Left forelimb (tissue), 1 donor: Measurements from ENCODE around the gene LTA.
"Not testable (repeated sequence)": the region's sequence is repeated elsewhere in the genome, so short reads cannot be mapped to it uniquely, and the experiment has no call there.

Source experiments
- DNase-seq: peaks from one replicate; pipeline ENCODE4 v3.0.0-alpha.2; 2018; ENCODE audit warnings: low spot score

The LTA gene

DNA sequence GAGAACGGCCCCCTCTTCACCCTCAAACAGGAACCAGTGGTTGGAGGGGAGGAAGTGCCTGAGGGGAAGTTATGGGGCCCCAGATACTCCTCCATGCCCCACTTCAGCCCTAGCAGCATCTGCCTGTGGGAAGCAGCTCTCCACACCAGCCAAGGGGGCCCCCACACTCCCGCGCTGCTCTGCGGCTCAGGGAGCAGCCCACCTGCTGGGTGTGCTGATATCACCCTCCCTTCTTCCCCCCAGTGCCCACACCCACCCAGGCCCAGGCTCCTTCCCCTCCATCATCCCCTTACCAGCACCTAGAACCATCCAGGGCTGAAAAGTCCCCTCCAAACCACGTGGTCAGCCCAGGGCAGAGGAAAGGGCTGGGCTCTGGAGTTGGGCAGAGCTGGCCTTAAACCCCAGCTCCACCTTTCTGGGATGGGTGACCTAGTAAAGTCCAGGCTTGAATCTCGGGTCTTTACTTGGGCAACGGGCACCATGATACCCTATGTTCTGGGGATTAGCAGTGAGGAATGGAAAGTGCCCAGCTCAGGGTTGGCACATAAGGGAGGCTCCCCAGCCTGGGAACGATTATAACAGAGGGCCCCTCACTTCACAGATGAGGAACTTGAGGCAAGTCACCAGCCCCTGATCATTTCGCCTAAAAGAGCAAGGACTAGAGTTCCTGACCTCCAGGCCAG, 14.7 kb downstream of the LTA start:
- DNase-seq = no peak

DNA sequence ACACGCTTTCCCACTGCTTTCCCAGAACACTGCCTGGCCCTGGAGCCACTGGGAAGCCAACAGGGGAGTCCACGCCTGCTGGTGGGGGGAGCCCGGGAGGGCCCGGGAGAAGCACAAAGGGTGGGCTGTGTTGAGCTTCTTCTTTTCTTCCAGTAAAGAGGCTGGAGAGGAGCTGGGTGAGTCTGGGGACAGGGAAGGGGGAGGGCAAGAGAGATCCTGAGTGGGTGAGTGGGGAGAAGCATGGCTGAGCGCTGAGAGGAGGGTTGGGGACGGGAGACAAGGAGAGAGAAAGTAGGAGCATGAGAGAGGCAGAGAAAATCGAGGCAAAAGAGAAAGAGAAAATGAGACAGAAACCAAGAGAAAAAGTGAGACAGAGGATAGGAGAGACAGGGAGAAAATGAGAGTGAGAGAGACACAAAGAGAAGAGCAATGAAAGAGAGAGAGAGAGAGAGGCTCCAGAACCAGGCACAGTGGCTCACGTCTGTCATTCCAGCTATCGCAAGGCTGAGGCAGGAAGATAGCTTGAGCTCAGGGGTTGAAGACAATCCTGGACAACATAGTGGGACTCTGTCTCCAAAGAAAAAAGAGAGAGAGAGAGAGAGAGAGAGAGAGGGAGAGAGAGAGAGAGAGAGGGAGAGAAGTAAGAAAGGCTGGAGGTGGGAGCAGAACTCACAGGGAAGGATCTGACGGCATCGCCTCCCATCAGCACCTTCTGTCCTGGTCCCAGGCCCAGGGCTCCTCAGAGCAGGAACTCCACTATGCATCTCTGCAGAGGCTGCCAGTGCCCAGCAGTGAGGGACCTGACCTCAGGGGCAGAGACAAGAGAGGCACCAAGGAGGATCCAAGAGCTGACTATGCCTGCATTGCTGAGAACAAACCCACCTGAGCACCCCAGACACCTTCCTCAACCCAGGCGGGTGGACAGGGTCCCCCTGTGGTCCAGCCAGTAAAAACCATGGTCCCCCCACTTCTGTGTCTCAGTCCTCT, 16.0 kb downstream of the LTA start:
- no peak for DNase-seq

DNA sequence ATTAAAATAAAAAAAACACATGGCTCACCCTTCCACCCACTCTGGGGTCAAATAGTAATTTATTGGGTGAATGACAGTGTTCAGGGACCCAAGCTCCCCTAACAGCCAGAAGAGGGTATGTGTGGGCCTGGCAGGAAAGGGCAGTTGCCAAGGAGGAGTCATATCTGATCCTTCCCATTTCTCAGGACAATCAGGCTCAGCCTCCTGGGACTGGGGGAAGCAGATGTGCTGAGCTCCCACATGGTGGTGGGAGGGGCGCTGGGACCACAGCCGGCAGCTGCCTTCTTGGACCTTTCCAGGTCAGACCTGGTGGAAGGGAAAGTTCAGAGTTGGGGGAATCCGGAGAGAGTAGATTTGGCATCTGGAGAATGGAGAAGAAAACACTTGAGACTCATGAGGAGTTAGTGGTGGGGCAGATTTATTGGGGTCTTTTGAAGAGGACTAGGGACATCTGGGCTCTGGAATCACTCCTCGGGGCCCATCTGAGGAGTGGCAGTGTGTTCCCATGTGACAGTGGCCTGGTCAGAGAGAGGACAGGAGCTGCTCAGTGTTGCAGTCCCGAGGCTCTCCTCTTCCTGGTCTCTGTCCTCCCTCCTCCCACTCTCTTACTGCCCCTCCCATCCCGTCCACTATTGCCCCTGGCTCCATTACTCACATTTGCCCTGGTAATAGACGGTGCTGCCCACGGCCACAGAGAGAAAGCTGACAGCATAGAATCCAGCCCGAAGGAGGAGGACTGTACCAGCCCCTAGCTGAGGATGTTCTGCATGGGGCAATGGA, 17.0 kb downstream of the LTA start:
- no peak for DNase-seq

DNA sequence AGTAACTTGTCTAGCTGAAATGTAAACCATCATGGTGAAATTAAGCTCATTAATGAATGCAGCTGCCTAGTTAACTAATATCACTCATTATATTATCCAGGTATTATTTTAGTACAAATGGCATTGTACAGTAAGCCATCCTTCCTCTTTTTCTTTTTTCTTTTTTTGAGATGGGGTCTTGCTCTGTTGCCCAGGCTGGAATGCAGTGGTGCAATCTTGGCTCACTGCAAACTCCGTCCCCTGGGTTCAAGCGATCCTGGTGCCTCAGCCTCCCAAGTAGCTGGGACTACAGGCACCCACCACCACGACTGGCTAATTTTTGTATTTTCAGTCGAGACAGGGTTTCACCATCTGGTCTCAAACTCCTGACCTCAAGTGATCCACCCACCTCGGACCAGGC, 18.6 kb downstream of the LTA start:
- DNase-seq = not testable (repeated sequence)

DNA sequence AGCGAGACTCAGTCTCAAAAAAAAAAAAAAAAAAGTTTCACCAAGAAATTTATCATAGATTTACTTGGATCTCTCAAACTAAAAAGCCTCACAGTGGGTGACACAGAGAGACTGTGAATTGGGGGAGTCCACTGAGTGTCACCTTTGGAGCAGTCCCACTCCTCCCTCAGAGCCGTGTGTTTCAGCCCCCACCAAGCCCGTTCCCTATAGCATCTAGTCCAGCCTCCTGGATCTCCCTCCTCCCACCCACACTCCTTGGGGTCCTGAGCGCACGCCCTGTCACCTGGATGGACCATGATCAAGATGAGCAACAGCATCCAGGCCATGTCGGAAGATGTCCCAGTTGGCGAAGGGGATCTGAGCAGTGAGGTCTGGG, 20.3 kb downstream of the LTA start:
- DNase-seq = no peak

DNA sequence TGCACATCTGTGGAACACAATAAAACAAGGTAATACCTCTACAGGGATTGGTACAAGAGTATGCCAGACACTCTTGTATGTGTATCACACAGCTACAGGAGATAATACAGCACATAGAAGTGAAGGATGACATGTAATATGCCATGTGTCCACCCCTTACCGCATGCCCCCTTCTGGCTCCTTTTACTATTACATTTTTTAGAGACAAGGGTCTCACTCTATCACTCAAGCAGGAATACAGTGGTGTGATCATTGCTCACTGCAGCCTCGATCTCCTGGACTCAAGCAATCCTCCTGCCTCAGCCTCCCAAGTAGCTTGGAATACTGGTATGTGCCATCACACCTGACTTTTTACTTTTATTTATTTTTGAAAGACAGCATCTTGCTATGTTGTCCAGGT, 24.9 kb downstream of the LTA start:
- no peak for DNase-seq

DNA sequence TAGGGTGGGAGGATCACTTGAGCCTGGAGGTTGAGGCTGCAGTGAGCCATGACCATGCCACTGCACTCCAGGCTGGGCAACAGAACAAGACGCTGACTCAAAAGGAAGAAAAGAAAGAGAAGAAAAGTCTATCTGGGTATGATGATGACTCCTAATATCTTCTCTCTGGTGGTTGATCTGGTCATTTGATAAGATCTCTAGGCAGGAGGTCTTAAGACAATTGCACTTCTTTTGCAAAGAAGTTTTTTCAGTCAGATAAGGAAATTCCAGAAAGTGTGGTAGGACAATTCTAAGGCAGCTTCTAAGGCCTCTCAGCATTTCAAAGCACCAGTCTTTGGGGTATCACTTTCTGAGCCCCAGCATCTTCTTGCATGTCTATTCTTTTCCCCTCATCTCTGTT, 35.2 kb downstream of the LTA start:
- DNase-seq = no peak

DNA sequence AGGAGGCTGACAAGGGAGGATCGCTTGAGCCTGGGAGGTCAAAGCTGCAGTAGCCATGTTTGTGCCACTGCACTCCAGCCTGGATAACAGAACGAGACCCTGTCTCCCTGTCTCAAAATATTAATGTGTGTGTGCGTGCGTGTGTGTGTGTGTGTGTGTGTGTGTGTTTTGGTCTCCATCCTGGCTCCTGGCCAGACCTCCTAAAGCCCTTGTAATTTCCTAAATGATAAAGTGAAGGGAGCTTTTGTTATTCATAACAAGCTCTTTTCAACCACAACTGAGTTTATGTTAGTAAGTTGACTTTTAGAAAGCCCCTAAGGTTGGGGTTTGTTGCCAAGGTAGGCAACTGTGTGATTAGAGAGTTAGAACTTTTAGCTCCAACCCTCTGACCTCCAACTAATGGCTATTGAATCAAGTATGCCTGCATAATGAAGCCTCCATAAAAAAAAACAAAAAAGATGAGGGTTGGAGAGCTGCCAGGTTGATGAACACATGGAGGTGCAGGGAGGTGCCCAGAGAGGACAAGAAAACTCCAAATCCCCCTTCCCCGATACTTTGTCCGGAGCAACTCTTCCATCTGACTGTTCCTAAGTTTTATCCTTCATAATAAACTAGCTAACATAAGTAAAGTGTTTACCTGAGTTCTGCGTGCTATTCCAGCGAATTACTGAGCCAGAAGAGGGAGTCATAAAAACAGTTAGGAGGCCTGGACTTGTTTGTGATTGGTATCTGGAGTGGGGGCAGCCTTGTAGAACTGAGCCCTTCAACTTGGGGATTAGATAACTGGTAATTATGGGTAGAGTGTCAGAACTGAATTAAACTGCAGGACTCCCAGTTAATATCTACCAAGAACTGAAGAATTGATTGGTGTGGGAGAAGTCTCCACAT, 37.7 kb downstream of the LTA start:
- DNase-seq = no peak

DNA sequence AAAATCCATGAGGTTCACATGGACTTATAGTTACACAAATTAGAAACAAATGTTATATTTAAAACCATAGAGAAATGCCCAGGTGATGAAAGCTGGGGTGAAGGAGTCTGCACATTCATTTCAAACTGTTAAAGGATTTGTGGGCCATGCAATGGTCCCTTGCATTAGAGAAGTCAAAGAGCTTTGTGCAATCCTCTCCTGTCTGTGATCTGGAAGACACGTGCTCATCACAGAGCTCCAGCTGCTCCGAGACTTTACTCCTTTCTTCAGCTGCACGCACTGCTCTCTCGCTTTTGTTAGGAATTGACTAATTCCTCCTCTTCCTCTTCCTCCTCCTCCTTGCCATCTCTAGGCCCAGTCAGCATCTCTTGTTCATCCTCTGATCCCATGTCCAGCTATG, 38.9 kb downstream of the LTA start:
- no peak for DNase-seq

DNA sequence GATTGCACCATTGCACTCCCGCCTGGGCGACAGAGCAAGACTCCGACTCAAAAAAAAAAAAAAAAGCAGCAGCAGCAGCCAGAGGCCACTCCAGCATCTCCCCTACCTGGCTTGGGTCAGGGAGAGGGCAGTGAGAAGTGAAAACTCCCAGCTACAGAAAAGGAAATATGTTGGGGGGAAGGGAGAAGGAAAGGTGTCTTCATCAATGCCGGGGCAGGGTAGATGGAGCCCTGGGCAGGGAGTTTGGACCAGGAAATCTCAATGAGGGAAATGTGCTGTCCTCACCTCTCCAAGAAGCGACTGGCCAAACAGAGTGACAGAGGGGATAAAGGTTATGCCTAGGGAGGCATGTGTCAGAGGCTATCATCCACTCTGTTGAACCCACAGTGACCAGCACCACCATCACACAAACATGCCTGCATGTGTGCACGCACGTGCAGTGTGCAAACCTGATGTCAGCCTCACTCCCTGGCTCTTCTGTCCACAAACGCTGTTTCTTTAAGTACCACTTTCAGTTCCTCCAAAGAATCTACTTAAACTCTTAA, 42.1 kb downstream of the LTA start:
- no peak for DNase-seq

DNA sequence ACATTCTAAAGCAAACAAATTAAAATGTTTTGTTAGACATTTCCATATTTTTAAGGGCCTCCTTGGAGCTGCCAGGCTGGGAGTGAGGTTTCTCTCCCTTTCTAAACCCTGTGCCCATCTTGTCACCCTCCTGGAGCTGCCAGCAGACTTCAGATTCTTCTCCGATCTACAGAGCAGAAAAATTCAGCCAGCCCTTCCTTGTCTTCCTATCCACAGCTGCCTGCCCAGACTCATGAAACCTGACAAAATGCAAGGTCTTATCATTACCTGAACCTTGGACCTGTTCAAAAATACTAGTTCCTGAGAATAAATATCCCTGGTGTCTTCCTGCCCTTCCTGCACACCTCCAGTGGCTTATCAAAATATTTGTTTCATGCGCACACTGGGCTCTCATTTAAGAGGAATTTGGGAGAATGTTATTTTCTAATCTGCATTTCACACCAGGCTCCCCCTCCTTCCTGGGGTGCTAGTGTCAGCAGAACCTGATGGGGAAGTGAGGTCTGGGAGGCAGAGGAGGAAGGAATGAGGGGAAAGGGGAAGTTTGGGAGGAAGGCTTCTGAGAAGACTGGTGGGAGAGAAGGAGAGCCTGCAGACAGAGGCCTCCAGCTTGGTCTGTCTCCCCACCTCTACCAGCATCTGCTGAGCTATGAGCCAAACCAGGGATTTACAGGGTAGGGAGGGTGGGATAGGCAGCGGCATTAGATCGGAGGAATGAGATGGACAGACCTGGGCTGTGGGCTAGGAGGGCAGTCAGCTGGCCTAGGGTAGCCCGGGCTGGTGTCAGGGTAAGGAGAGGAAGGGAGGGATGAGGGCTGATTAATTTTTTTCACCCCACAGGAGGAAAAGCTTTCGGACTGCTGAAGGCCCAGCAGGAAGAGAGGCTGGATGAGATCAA, 42.8 kb downstream of the LTA start, which contains the start of gene AIF1:
TSS of gene AIF1 (plus strand) at position 551 of the 895 bp plus-strand sequence. CDS start at position 647, 96 bp downstream.
- DNase-seq = no peak

DNA sequence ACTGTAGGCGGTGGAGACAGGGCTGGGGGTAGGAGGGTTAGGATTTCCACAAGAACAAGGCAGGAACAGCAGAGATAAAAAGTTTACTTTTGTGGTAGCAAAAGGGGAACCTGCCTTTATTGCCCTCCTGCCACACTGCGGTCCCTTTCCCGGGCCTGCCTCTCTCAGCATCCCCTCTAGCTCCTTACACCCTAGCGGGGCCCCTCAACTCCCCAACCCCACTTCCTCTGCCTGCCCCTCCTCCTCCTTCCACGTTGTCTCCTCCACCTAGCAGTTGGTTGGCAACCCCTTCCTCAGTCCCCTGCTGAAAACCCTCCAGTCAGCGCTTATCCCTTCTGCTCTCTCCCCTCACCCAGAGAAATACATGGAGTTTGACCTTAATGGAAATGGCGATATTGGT, 43.7 kb downstream of the LTA start:
- DNase-seq = no peak

DNA sequence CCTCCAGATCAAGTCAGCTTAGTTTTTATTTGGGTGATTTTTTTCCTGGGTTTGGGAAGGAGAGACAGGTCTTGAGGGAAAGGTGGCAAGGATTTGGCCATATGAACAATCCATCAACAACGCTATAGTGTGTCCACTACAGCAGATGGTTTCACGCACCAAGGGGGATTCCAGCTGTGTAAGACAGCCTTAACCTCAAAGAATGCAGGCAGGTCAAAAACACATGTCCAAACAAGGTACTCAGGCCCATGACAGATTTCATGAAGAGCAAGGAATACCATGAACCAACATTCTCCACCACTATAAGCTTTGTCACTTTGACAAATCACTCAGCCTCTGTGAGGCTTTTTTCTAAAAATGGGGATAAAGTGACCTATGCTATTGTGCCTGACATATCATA, 44.9 kb downstream of the LTA start:
- no peak for DNase-seq

DNA sequence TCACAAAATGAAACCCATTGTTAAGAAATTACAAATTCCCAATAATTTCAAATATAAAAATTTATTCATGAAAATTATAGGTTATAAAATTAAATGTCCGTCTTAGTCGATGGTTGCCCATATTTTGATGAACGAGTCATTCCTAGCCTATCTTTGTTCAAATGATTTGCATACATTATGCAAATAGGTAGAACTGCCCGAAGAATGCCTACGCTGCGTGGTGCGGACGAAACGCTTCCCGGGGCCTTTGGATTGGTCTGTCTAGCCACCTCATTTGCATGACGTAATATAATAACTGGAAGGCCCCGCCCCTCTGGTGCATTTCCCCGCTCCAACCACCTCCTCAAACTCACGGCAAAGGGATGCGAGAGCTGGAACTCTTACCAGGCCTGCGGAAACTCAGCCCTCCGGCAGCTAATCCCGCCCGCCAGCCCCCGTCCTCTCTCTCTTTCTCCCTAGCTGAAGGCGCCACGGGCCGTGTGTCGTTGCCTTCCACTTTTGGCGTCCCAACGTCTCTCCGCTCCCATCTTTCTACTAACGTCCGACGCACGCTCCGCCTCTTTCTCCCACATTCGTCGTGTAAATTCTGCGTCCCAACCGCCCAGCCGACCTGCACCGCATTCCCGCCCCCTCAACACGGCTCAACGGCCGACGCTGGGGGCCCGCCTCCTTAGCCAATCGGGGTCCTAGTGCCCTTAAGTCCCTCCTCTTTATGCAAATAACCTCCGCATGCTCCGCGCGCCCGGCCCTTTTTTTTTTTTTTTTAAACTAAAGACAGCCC, 47.9 kb downstream of the LTA start:
- peak; percentile 98 for DNase-seq

DNA sequence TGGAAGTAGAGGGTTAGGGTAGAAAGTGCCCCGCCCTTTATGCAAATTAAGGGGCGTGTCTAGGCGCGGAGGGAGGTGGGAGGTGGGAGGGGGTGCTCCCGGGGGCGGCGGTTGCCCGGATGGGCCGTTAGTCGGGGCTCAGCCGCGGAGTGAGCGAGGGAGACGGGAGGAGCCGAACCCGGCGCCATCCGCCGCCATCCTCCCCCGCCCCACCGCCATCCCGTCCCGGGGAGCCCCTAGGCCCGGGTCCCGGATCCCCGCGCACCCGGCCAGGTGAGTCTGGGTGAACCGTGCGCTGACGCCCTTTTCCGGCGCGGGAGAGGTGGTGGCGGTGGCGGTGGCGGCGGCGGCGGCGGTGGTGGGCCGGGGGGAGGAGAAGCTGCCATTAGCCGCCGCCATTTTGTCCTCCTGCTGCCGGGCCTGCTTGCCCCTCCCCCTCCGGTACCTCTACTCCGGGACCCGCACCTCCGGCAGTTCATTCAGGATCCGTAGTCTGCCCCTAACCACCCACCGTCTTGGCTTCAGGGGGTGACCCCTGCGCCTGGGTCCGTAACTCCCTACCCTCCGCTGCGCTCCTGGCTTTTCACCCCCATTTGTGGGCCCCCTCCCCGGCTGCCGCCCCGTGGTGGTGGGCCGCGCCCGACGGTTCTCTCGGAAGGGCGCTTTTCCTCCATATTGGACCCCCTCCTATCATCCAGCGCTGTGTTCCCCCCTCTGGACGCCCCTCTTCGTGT, 48.7 kb downstream of the LTA start, which contains the start of gene PRRC2A:
TSS of gene PRRC2A (plus strand) at position 130 of the 734 bp plus-strand sequence. CDS start 2,075 bp downstream, outside the sequence.
- peak; percentile 96 for DNase-seq

DNA sequence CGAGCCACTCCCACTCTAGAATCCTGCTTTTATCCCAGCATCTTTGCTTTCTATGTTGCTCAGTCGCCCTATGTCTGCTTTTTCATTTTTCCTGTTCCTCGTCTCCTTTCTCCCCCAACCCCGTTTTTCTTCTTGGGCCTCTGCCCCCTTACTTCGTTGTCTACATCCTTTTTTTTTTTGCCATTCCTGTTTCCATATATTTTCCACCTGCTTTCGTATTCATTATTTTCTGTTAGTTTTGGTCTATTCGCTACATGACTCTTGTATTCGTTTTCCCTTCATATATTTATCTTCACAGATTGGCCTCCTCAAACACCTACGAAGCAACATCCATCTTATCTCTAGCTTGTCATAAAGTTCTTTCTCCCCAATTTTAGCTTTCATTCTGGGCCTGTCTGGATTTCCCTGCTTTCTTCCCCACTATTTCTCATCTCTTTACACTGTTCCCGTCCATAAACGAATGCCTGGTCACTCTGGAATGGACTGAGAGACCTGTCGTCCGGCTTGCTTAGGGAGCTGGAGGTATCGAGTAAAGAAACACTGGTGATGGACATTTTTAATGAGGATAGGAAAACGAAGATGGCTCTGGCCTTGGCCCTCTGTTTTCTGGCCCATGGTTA, 49.3 kb downstream of the LTA start:
- DNase-seq = no peak

DNA sequence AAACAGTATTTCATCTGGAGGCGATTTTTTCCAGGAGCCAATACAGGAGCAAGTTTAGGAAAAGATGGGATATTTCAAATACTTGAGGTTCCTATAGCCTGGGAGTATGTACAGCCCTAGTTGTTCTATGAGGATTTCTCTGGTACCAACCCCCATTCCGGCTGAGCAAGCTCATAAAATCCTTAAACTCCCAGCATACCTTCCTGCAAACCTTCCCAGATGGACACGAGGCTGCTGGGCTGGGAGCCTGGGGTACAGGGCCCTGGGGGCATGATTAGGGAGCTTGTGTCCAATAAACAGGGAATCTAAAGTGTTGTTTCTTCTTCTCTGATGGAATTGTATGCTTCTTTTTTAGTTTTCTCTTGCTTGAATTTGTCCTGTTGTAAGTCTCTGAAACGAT, 49.9 kb downstream of the LTA start:
- no peak for DNase-seq

DNA sequence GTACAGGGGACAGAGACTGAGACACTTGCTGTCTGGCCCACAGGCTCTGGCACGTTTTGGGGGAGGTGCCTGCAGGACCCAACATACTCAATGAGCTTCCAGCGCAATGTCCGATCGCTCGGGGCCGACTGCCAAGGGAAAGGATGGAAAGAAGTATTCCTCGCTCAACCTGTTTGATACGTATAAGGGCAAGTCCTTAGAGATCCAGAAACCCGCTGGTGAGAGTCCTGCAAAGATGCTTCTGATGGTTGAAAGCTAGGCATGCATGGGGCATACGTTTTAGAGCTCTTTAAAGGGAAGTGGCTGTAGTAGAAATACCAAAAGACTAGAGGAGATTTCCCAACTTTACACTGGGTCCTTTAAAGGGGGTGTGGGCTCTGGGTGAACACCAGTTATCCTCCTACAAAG, 50.6 kb downstream of the LTA start:
- DNase-seq = no peak
